Mucosa of stomach (tissue), 1 donor: ENCODE data around the gene LRRC4C.

Experiments
- H3K27me3 ChIP-seq: one replicate; pipeline ENCODE4 v1.7.0; 2013; ENCODE audit warnings: mild to moderate bottlenecking, low read length; ENCODE audit not compliant: control insufficient read depth, insufficient read depth
- H3K36me3 ChIP-seq: one replicate; pipeline ENCODE4 v1.7.0; 2013; ENCODE audit warnings: low read length; ENCODE audit not compliant: control insufficient read depth, insufficient read depth
- H3K4me1 ChIP-seq: one replicate; pipeline ENCODE4 v1.7.0; 2013; ENCODE audit warnings: mild to moderate bottlenecking, low read length; ENCODE audit not compliant: control insufficient read depth, insufficient read depth
- H3K4me3 ChIP-seq: one replicate; pipeline ENCODE4 v1.7.0; 2013; ENCODE audit warnings: low read length
- H3K9ac ChIP-seq: one replicate; pipeline ENCODE4 v1.7.0; 2013; ENCODE audit warnings: mild to moderate bottlenecking, low read length, moderate library complexity
- H3K9me3 ChIP-seq: one replicate; pipeline ENCODE4 v1.7.0; 2013; ENCODE audit warnings: mild to moderate bottlenecking, low read length, moderate library complexity; ENCODE audit not compliant: control insufficient read depth
- donor health status: Pancreatic carcinoma.

LRRC4C gene

DNA sequence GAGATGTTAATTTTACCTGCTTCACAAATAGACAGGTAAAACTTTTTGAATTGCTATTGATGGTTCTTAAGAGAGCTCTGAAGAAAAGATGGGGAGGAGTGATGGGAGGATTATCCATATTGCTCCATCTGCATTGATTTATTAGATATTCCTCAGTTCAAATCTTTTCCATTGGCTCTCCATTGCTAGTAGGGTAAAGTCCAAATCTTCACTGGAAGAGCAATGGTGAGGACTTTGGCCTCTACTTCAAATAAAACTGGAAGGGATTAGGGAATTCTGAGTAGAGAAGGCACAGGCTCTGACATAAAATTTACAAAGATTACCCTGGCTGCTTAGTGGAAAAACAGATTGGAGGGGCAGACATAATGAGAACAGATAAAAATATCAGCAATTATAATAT is 1024.1 kb downstream of the LRRC4C start:
- Histone ChIP-seq H3K36me3 (no peaks in the 10 kb centered on the region), H3K9ac (no peak overlapping the region), H3K9me3 (no peaks in the 10 kb centered on the region), H3K27me3 (no peaks in the 10 kb centered on the region), H3K4me1 (no peaks in the 10 kb centered on the region), H3K4me3 (no peak overlapping the region)

DNA sequence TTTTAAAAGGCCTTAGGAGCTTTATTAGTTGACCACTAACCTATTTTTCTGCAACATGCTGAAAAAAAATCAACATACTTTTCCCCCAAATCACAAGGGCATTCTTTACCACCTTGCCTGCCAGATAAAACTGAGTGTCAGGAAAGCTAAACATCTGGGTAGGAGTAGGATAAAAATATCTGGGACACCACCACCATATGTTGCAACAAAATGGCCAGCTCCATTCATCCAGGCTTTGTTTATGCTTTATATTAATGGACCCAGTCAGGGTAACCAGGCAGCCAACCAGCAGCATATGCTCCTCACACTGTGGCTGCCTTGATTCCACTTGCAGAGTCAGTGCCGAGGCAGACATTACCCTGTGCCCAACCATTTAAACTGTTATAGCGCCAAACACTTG is 1024.5 kb downstream of the LRRC4C start:
- Histone ChIP-seq H3K27me3 (no peaks in the 10 kb centered on the region), H3K9ac (no peak overlapping the region), H3K9me3 (no peaks in the 10 kb centered on the region), H3K4me1 (no peaks in the 10 kb centered on the region), H3K36me3 (no peaks in the 10 kb centered on the region), H3K4me3 (no peak overlapping the region)

DNA sequence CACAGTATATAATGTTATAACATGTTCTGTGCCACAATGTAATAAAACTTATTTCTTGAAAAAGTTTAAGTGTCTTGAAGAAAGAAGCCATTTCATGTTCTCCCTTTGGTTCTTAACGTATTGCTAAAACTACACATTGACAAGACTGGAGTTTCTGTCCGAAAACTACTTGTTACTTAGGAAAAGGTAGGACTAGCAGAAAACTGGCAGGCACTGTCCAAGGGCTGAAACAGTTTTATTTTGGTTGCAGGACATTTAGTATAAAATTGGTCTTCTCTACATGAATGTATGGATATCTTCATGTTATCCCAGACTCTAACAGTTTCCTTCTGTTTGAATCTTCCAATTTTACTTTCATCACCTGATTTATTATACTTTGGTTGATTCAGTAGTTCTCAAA is 1027.1 kb downstream of the LRRC4C start:
- H3K36me3 ChIP-seq, result no peaks in the 10 kb centered on the region
- no peak overlapping the region for H3K9ac ChIP-seq
- H3K4me1 ChIP-seq, result no peaks in the 10 kb centered on the region
- no peak overlapping the region for H3K4me3 ChIP-seq
- H3K9me3 ChIP-seq, result no peaks in the 10 kb centered on the region
- H3K27me3 ChIP-seq, result no peaks in the 10 kb centered on the region

DNA sequence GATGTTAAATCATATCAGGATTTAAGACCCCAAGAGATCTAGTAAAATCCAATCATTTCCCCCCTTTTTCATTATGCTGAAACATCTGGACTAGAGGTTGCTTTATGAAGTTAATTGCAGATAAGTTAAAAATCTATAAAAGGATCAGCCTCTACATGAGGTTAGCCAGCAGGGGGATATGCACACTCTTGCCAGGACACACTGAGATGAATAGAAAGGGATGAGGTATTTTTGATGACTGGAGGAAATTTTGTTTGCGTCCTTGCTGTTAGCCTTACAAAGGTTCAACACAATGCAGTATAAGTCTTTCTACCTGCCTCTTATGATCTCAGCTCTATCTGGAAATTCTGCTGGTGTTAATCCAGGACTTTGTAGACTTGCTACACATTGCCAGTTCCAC is 1034.3 kb downstream of the LRRC4C start:
- H3K27me3 ChIP-seq, result no peaks in the 10 kb centered on the region
- no peaks in the 10 kb centered on the region for H3K4me1 ChIP-seq
- H3K9me3 ChIP-seq, result no peaks in the 10 kb centered on the region
- H3K4me3 ChIP-seq, result no peak overlapping the region
- no peaks in the 10 kb centered on the region for H3K36me3 ChIP-seq
- H3K9ac ChIP-seq, result no peak overlapping the region

DNA sequence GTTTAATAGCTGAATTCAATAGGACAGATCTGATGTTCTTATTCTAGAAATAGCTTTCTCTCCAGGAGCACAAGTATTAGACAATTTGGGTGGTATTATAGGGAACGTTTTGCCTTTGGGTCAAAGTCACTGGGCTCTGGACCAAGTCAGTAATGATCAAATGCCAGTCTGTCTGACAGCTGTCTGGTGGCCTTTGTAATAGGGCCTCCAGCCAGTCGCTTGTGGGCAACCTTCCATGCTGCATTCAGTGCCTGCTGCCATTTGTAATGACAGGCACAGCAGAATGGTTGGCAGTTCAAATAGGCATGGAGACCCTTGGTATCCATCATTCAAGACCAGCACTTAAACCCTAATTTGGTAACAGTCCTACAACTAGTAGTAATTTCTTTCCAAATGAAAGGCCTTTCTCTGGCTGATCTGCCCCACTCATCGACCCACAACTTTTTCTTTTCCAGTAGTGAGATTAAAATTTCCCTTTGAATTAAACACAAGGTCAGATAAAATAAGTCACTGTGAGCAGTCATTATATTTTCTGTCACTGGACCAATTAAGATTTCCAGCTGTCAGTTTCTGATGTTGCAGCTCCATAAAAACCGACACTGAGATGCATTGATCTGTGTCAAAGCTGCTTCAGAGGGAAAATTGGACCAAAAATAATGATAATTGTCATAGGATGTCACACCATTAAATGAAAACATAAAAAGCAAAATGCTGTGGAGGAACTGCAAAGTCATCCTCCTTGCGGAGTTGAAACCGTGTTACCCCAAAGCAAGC is 1038.1 kb downstream of the LRRC4C start:
- H3K9ac ChIP-seq, result no peak overlapping the region
- no peaks in the 10 kb centered on the region for H3K9me3 ChIP-seq
- no peaks in the 10 kb centered on the region for H3K27me3 ChIP-seq
- H3K36me3 ChIP-seq, result no peaks in the 10 kb centered on the region
- H3K4me3 ChIP-seq, result no peak overlapping the region
- H3K4me1 ChIP-seq, result no peaks in the 10 kb centered on the region

DNA sequence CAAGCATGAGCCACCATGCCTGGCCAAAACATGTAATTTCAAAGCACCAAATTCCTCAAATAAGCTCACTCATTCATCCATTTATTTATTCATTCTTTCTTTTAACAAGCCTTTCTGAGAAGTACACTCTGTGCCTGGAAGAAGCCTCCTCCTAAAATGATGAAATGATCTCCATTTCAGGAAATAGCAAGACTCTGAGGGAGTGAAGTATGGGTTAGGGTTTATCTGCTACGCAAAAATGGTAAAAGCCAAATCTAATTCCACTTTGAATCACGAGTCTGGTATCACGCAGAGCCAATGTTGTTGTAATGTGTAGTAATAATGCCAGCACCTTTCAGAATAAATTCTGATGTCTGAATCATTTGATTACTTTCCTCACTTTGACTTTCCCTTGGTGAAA is 1041.8 kb downstream of the LRRC4C start:
- no peak overlapping the region for H3K4me3 ChIP-seq
- H3K4me1 ChIP-seq, result no peaks in the 10 kb centered on the region
- no peak overlapping the region for H3K9ac ChIP-seq
- no peaks in the 10 kb centered on the region for H3K27me3 ChIP-seq
- no peaks in the 10 kb centered on the region for H3K9me3 ChIP-seq
- no peaks in the 10 kb centered on the region for H3K36me3 ChIP-seq

DNA sequence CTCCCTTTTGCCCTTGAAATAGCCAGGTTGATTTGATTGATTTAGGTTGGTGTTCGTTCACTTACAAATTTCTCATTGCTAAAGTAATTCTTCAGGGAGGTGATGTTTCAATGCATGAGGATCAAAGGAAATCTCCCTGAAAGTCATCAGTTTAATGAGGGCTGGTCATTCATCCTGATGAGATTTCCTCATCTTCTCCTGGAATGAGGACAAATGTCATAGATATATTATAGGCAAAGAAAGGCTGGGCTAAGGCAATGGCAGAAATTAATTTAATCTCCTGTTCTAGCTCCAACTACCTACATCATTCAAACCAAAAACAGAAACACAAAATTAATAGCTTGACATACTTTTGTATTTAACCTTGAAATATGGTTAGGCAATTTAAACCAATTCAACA is 1052.1 kb downstream of the LRRC4C start:
- Histone ChIP-seq H3K9me3 (no peaks in the 10 kb centered on the region), H3K27me3 (no peaks in the 10 kb centered on the region), H3K36me3 (no peaks in the 10 kb centered on the region), H3K9ac (no peak overlapping the region), H3K4me1 (no peaks in the 10 kb centered on the region), H3K4me3 (no peak overlapping the region)

DNA sequence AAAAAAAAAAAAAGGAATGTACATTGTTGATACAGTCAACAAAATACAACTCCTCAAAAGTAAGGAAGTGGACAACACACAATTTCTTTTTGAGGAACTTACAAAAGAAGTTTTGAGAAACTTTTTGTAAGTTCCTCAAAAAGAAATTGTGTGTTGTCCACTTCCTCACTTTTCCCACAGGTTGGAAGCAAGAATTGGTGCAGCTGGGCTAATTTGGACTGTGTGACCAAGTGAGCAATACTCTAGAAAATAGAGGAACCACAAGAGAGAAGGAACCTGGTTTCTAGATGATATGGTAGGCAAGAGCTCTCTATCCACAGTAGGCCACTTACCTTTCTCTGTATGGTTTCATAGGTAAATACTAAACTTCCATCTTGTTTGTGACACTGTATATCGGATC is 1053.8 kb downstream of the LRRC4C start:
- H3K4me3 ChIP-seq, result no peak overlapping the region
- no peak overlapping the region for H3K9ac ChIP-seq
- no peaks in the 10 kb centered on the region for H3K36me3 ChIP-seq
- H3K4me1 ChIP-seq, result no peaks in the 10 kb centered on the region
- no peaks in the 10 kb centered on the region for H3K27me3 ChIP-seq
- H3K9me3 ChIP-seq, result no peaks in the 10 kb centered on the region

DNA sequence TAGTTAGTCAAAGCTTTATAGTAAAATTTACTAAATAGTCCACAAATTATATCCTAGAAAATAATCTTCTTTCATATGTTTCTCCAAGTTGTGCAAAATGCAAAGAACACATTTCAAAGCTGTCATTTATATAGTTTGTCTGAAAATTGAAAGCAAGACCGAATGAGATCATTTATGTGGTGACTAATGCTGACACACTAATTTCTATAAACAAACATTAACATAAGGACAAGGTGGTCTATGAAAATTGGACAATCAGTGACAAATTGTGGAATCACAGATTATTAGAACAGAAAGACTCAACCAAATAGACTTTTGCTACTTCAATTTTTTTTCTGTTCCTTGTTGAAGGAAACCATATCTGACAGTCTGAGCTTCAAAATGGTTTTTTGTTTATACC is 1056.1 kb downstream of the LRRC4C start:
- Histone ChIP-seq H3K9ac (no peak overlapping the region), H3K4me1 (no peaks in the 10 kb centered on the region), H3K9me3 (no peaks in the 10 kb centered on the region), H3K4me3 (no peak overlapping the region), H3K27me3 (no peaks in the 10 kb centered on the region), H3K36me3 (no peaks in the 10 kb centered on the region)

DNA sequence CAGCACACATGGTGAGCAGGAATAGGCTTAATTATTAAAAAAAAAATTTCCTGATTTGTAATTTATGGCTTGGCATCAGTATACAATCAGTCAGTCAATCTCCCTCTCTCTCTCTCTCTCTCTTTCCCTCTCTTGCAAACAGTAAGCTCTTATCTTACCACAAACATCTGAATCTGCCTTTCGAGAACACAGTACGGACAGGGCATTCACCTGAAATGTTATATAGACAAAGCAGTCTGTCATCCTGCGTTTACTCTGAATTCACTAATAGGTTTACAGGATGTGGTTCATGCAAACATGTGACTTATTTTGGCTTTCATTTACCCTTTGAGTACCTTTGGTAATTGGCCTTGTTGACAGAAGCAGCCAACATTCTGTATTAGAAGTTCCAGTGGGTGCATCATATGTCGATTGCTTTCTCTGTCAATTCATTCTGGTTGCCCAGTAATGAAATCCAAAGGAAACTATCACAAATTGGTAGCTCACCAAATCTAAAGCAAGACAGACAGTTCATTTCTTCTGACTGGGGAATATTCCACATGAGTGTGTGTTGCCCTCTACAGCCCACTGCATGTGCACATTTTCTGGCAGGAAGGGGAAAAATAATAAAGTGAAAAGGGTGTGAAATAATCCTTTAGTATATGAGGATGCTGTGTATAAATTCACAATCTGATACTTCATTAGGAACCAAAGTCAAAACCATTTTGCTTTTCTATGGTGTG is 1058.2 kb downstream of the LRRC4C start:
- Histone ChIP-seq H3K36me3 (no peaks in the 10 kb centered on the region), H3K9ac (no peak overlapping the region)

DNA sequence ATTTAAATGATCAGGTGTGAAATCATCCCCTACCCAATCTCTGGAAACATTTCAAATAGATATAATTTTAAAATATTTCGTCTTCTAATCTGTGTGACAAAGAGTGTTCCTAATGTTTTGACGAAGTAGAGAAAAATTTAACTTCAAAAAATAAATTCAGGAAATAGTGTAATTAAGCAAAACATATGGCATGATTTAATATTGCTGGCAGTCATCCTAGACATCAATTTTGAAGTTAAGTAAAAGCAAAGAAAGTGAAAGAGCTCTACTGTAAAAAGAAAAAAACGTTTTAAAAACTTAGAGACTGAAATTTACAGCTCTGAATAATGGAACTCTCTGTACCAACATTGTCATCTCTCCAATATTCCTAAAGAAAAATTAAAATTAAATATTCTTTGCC is 1062.3 kb downstream of the LRRC4C start:
- Histone ChIP-seq H3K9me3 (no peaks in the 10 kb centered on the region), H3K36me3 (no peaks in the 10 kb centered on the region), H3K27me3 (no peaks in the 10 kb centered on the region), H3K4me3 (no peak overlapping the region), H3K9ac (no peak overlapping the region), H3K4me1 (no peaks in the 10 kb centered on the region)

More for the DNA sequence above, 1058.2 kb downstream of the LRRC4C start:
- Histone ChIP-seq H3K4me1 (no peaks in the 10 kb centered on the region), H3K9me3 (no peaks in the 10 kb centered on the region), H3K27me3 (no peaks in the 10 kb centered on the region), H3K4me3 (no peak overlapping the region)

DNA sequence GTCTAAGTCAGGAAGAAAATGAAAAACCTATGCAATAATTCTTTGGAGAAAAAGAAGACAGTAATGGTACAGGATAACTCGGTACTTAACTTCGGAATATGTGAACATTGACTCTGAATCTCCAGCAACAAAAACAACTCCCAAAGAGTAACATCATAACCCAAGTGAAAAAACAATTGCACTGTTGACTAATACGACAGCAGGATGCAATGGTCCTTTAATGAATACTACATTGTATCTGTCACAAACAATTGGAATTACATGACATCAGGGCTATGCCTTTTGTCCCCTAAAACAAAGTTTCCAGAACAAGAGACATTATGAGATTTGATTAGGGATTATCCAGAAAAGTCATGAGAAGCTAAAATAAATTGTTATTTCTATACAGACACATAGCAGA is 1065.9 kb downstream of the LRRC4C start:
- no peaks in the 10 kb centered on the region for H3K4me1 ChIP-seq
- no peaks in the 10 kb centered on the region for H3K27me3 ChIP-seq
- H3K36me3 ChIP-seq, result no peaks in the 10 kb centered on the region
- H3K4me3 ChIP-seq, result no peak overlapping the region
- no peaks in the 10 kb centered on the region for H3K9me3 ChIP-seq
- H3K9ac ChIP-seq, result no peak overlapping the region
